HG02678 (cell line): Measurements from ENCODE around the gene MYO1D.

Experiments used
- ATAC-seq: cut with Tn5 transposase; IDR thresholded peaks from one replicate; pipeline ENCODE4 v1.9.1; 2021; ENCODE audit warnings: mild to moderate bottlenecking, moderate library complexity; ENCODE audit not compliant: unreplicated experiment

MYO1D gene

DNA sequence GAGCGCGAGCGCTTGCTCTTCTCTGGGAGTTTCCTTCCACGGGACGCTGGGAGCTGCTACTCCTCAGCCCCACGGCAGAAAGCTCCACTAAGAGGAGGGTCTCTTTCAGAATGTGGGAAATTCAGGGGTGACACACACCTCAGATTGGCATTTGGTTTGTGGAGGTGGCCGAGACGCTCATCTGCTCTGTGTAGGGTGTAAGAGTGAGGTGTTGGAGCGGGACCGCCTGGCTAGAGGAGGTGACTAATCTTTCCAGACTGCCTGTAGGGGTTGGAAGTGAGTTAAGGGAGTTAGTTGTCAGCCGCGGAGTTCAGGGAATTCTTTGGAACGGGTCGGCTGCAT, 431.9 kb downstream of the MYO1D start:
- ATAC-seq: peak; percentile 13

- ATAC-seq: peak; percentile 95
These were observed 432.4 kb downstream of the MYO1D start, which contains the start of gene PSMD11 for GRCh38 chr17:32444301-32445073. TSS of gene PSMD11 (plus strand) at chr17:32444510. CDS start at chr17:32444524, 14 bp downstream.

GRCh38 chr17:32443827-32444300, 433.1 kb downstream of the MYO1D start:
- ATAC-seq: no peak
